Measurements from ENCODE around the gene TRIM6. TPM values are rescaled to one million over a fixed set of nuclear protein-coding genes. Genes with fewer than 3 reads are reported as not detected.

The TRIM6 gene
- total RNA-seq, 3 donors from 2014 or later, result 2.2 to 6.1 (median 2.6) TPM

DNA sequence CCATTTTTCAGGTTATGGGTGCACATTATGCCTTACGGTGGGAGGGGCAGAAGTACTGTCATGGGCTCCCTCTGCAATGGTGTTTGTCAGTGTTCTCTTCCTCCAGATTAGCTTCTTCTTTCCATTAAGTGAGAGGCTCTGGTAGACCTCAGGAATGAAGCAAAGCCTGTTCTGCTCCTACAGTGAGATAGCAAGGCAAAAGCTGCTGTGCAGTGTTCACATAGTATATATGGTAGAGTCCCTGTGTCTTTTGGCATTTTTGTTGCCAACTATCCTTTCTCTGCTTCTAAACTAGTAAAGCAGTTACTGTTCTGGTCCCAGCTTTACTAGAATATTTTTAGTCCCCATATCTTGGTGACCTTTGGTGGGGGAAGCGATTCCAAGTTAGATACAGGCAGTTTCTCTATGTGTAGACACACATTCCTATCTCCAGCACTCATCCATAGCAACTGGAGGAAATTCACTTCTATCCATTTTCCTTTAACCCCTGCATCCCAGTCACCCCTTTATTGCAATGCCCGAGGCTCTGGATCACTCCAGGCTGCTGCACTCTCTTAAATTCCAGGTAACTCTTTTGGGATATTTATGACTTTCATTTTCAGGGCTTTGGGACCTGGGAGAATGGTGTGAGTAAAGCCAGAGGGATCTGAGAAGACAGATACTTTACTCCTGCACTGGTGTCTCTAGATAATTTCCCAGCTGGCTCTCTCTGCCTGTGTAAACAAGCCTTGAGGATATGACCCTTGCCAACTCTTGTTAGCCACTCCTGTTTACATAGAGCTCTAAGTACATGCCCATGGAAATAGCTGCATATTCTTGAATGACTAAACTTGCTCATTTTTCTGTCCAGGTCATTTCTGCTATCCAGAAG is 24.4 kb downstream of the TRIM6 start:
- TF ChIP-seq POLR2A (IDR thresholded peaks at IDR 0.05) (no peak), POLR2AphosphoS5 (IDR thresholded peaks at IDR 0.05) (no peak)
- TF ChIP-seq, protein P1, sequence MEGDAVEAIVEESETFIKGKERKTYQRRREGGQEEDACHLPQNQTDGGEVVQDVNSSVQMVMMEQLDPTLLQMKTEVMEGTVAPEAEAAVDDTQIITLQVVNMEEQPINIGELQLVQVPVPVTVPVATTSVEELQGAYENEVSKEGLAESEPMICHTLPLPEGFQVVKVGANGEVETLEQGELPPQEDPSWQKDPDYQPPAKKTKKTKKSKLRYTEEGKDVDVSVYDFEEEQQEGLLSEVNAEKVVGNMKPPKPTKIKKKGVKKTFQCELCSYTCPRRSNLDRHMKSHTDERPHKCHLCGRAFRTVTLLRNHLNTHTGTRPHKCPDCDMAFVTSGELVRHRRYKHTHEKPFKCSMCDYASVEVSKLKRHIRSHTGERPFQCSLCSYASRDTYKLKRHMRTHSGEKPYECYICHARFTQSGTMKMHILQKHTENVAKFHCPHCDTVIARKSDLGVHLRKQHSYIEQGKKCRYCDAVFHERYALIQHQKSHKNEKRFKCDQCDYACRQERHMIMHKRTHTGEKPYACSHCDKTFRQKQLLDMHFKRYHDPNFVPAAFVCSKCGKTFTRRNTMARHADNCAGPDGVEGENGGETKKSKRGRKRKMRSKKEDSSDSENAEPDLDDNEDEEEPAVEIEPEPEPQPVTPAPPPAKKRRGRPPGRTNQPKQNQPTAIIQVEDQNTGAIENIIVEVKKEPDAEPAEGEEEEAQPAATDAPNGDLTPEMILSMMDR (IDR thresholded peaks at IDR 0.05), result no peak
- Histone ChIP-seq H3K27ac (peak overlapping the region in 1 of 2 donors; percentile 29), H3K36me3 (no peaks in the 10 kb centered on the region), H3K4me3 (no peak overlapping the region), H3K4me1 (no peaks in the 10 kb centered on the region), H3K27me3 (no peaks in the 10 kb centered on the region), H3K9me3 (no peaks in the 10 kb centered on the region)
- intact Hi-C loops (cut with DNase I; ENCODE audit: low total_unique reads), result no loop called here
- DNase-seq (ENCODE audit: low spot score in 2 of 2), result no peak

DNA sequence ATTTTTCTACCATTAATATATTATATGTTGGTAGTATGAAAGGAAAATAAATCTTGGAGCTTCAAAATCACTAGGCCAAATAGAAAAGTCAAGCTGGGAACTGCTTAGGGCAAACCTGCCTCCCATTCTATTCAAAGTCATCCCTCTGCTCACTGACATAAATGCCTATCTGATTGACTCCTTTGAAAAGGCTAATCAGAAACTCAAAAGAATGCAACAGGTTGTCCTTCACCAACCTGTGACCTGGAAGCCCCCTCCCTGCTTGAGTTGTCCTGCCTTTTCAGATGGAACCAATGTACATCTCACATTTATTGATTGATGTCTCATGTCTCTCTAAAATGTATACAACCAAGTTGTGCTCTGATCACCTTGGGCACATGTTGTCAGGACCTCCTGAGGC is 25.1 kb downstream of the TRIM6 start:
- no peak for DNase-seq (ENCODE audit: low spot score in 2 of 2)
- TF ChIP-seq, protein P1 (IDR thresholded peaks at IDR 0.05), result no peak
- TF ChIP-seq POLR2AphosphoS5 (IDR thresholded peaks at IDR 0.05) (no peak), POLR2A (IDR thresholded peaks at IDR 0.05) (no peak)
- H3K27ac ChIP-seq, result no peak overlapping the region

DNA sequence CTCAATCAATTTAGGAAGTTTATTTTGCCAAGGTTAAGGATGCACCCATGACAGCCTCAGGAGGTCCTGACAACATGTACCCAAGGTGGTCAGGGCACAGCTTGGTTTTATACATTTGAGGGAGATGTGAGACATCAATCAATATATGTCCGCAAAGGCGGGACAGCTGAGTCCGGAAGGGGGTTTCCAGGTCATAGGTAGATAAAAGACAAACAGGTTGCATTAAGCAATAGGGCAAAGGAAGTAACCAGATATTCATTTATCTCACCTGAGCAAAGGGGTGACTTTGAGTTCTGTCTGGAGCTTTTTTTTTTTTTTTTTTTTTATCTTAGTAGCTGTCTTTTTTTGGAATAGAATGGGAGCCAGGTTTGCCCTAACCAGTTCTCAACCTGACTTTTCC is 26.4 kb downstream of the TRIM6 start:
- Histone ChIP-seq H3K36me3 (no peaks in the 10 kb centered on the region), H3K4me3 (no peak overlapping the region), H3K27me3 (no peaks in the 10 kb centered on the region), H3K9me3 (no peaks in the 10 kb centered on the region), H3K4me1 (no peaks in the 10 kb centered on the region), H3K27ac (no peak overlapping the region)
- DNase-seq (ENCODE audit: low spot score in 2 of 2), result no peak
- intact Hi-C loops (cut with DNase I; ENCODE audit: low total_unique reads), result no loop called here
- TF ChIP-seq POLR2A (IDR thresholded peaks at IDR 0.05), result no peak
- no peak for TF ChIP-seq POLR2AphosphoS5 (IDR thresholded peaks at IDR 0.05)

More for the DNA sequence above, 25.1 kb downstream of the TRIM6 start:
- intact Hi-C loops (cut with DNase I; ENCODE audit: low total_unique reads), result no loop called here
- H3K4me1 ChIP-seq, result no peaks in the 10 kb centered on the region
- no peaks in the 10 kb centered on the region for H3K27me3 ChIP-seq
- no peaks in the 10 kb centered on the region for H3K36me3 ChIP-seq
- H3K4me3 ChIP-seq, result no peak overlapping the region
- no peaks in the 10 kb centered on the region for H3K9me3 ChIP-seq

DNA sequence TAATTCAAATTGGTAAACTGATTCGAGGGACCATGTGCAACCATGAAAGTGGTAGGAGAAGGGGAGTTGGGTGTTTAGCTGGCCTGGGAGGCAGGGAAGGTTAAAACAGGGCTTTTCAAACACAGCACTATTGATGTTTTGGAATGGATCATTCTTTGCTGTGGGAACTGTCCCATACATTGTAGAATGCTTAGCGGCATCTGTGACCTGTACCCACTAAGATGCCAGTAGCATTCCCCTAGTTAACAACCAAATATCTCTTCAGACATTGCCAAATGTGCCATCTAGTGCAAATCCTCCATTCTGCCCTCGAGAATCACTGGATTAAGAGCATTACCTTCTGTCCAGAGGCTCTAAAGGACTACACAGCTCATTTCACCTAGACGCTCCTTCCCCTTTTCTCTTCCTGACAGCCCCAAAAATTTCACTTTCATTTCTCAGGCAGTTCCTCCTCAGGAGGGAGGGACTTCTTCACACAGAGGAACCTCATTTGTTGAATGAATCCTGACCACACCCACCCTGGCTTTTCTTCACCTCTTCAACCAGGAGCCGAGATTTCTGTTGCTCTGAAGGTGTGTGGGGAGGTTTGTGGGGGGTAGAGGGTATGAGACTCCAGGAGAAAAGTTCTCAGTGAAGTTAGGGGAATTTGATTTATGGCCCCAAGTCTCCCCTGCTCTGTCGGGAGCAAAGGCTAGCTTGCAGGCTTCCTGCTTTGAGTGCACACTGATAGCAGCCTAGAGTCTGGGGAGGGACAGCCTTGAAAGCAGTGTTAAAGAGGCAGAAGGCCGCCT is 28.2 kb downstream of the TRIM6 start, which contains the start of gene TRIM34:
Gene TRIM34 (plus strand): TSS at position 513 of the 791 bp plus-strand sequence. CDS start 7,331 bp downstream, outside the sequence.
- peak within 1 kb of the TSS; percentile 51 to 71 (median 53) for H3K4me3 ChIP-seq
- TF ChIP-seq POLR2AphosphoS5 (IDR thresholded peaks at IDR 0.05) (peak in 1 of 3 donors; percentile 17), POLR2A (IDR thresholded peaks at IDR 0.05) (no peak)
- TF ChIP-seq, protein P1 (IDR thresholded peaks at IDR 0.05), result no peak
- DNase-seq (ENCODE audit: low spot score in 2 of 2), result peak in 1 of 2 donors; percentile 61
- no peaks in the 10 kb centered on the region for H3K4me1 ChIP-seq
- H3K36me3 ChIP-seq, result no peaks in the 10 kb centered on the region
- no peaks in the 10 kb centered on the region for H3K27me3 ChIP-seq
- peak within 1 kb of the TSS; percentile 73 to 84 for H3K27ac ChIP-seq
- intact Hi-C loops (cut with DNase I; ENCODE audit: low total_unique reads), result no loop called here
- no peaks in the 10 kb centered on the region for H3K9me3 ChIP-seq

DNA sequence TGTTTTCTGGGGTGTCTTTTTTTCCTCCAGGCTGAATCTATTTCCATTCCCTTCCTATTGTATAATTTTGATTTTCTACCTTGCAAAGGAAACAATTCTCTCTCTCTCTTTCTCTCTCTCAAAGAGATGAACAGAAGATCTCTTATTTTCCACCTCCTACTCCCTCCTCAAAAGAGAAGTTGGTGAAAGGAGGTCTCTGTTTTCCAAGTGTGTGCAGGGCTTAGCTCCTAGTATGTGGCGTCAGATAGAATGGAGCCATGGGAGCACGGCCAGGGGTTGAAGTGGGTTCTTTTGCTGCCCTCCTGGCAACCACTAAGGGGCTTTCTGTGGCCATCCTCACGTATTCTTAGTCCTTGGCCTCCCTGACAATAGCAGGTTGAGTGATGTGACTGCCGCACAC is 28.8 kb downstream of the TRIM6 start:
- TF ChIP-seq POLR2A (IDR thresholded peaks at IDR 0.05) (no peak), POLR2AphosphoS5 (IDR thresholded peaks at IDR 0.05) (no peak)
- TF ChIP-seq, protein P1 (IDR thresholded peaks at IDR 0.05), result no peak
- Histone ChIP-seq H3K4me3 (peak overlapping the region; percentile 51 to 71 (median 53)), H3K27me3 (no peaks in the 10 kb centered on the region), H3K9me3 (no peaks in the 10 kb centered on the region), H3K27ac (peak overlapping the region; percentile 73 to 84), H3K4me1 (no peaks in the 10 kb centered on the region), H3K36me3 (no peaks in the 10 kb centered on the region)
- intact Hi-C loops (cut with DNase I; ENCODE audit: low total_unique reads), result no loop called here
- no peak for DNase-seq (ENCODE audit: low spot score in 2 of 2)

All from breast epithelium (tissue), 4 donors.